ENCODE results near the gene PROM1. TPM values are rescaled to one million over a fixed set of nuclear protein-coding genes. Genes with fewer than 3 reads are reported as not detected.

Gene PROM1
- polyA plus RNA-seq, 3 donors from 2014 or later, result 0.11 to 0.16 TPM; not detected in 1

DNA sequence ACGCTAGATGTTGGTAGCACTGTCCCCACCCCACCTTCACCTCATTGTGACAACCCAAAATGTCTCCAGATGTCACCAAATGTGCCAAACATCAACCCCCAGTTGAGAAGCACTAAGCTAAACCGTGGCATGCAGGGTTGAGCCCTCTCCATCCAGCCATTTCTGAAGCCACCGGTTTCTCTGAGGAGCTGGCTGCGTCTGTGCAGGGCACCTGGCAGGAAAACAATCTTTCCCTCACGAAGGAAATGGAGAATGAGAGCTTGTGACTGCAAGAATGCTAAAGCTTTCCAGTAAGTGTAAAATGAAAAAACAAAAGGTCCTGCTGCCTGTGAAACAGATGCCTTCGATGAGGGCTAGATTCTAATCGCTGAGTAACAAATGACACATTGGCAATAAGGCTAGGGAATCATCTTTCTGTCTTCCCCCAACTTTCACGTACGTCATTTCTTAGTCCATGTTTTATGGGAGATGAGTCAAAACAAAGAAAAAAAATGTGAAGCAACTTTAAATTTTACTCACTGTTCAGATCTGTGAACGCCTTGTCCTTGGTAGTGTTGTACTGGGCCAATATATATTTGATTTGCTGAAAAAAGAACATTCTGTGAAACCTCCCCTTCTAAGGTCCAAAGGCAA is 59.9 kb downstream of the PROM1 start:
- no peaks in the 10 kb centered on the region for H3K9me3 Mint-ChIP-seq
- DNase-seq, result no peak
- H3K4me1 Mint-ChIP-seq, result no peaks in the 10 kb centered on the region
- no peak overlapping the region for H3K27ac Mint-ChIP-seq
- peaks cover 1 to 19% (median 10%) of the 10 kb centered on the region in 3 donors for H3K27me3 Mint-ChIP-seq (ENCODE audit: low read depth in 3 of 3)
- no peak overlapping the region for H3K4me3 Mint-ChIP-seq
- no peaks in the 10 kb centered on the region for H3K36me3 Mint-ChIP-seq

DNA sequence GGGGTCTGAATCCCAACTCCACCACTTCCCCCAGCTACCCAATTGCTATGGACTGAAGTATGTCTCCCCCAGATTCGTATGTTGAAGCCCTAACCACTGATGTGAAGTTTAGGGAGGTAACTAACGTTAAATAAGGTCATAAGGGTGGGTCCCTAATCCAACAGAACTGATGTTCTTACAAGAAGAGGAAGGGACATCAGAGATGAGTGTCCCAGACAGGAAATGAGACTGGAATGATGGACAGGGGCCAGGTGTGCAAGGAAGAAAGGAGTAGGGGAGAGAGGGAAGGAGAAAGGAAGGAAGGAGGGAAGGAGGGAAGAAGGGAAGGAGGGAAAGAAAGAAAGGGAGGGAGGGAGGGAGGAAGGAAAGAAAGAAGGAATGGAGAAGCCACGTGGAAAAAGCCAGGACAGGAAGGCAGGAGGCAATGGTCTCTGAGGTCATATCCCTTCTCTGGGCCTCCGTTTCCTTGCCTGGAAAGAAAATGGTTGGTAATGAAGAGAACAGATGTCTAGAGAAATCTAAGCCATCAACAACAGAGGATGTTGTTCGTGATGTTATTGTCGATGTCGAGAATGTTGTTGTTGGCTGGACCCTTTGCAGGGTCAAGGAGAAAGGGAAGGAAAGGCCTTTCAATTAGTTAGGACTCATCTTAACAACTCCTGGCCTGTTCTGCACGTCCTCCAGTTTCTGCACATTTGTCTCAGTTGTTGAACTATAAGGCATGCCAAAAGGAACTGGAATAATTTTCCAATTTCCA is 61.8 kb downstream of the PROM1 start:
- Mint-ChIP-seq H3K27me3 (ENCODE audit: low read depth in 3 of 3) (peaks cover 1 to 13% (median 5%) of the 10 kb centered on the region in 3 donors), H3K4me1 (no peaks in the 10 kb centered on the region), H3K27ac (no peak overlapping the region), H3K36me3 (no peaks in the 10 kb centered on the region), H3K9me3 (no peaks in the 10 kb centered on the region), H3K4me3 (no peak overlapping the region)
- no peak for DNase-seq

- Mint-ChIP-seq H3K4me1 (no peaks in the 10 kb centered on the region), H3K27me3 (ENCODE audit: low read depth in 3 of 3) (peaks cover 1 to 15% (median 7%) of the 10 kb centered on the region in 3 donors), H3K36me3 (no peaks in the 10 kb centered on the region), H3K27ac (no peak overlapping the region), H3K4me3 (no peak overlapping the region), H3K9me3 (no peaks in the 10 kb centered on the region)
- no peak for DNase-seq
These were observed 64.2 kb downstream of the PROM1 start for GRCh38 chr4:16019649-16020048.

- Mint-ChIP-seq H3K27me3 (ENCODE audit: low read depth in 3 of 3) (peaks cover 1 to 16% (median 5%) of the 10 kb centered on the region in 3 donors), H3K36me3 (no peaks in the 10 kb centered on the region)
These were observed 65.0 kb downstream of the PROM1 start for GRCh38 chr4:16018841-16019240.

GRCh38 chr4:16018061-16018676 is 65.7 kb downstream of the PROM1 start:
- H3K4me3 Mint-ChIP-seq, result no peak overlapping the region
- H3K27me3 Mint-ChIP-seq (ENCODE audit: low read depth in 3 of 3), result peaks cover 1 to 15% (median 7%) of the 10 kb centered on the region in 3 donors
- no peaks in the 10 kb centered on the region for H3K9me3 Mint-ChIP-seq
- no peak for DNase-seq
- no peaks in the 10 kb centered on the region for H3K36me3 Mint-ChIP-seq
- H3K27ac Mint-ChIP-seq, result no peak overlapping the region
- H3K4me1 Mint-ChIP-seq, result no peaks in the 10 kb centered on the region

More at GRCh38 chr4:16018841-16019240, 65.0 kb downstream of the PROM1 start:
- no peak overlapping the region for H3K27ac Mint-ChIP-seq
- H3K4me1 Mint-ChIP-seq, result no peaks in the 10 kb centered on the region
- H3K9me3 Mint-ChIP-seq, result no peaks in the 10 kb centered on the region
- no peak for DNase-seq
- no peak overlapping the region for H3K4me3 Mint-ChIP-seq

DNA sequence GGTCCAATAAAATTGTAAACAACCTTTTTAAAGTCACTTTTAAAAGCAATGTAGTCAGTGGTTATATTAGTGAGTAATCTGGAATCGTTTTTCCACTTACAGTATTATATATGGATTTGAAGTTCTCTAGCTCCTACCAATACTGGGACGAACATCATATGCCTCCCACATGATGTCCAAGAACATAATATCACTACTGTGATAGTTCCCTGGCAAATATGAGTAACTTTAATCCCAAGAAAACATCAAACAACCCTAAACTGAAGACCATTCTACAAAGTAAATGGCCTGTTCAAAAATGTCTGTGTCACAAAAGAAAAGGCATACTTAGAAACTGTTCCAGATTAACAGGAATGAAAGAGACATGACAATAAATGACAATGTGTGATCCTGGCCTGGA is 67.3 kb downstream of the PROM1 start:
- Mint-ChIP-seq H3K4me3 (no peak overlapping the region), H3K27me3 (ENCODE audit: low read depth in 3 of 3) (peaks cover 1 to 18% (median 5%) of the 10 kb centered on the region in 3 donors), H3K27ac (no peak overlapping the region), H3K4me1 (no peaks in the 10 kb centered on the region), H3K9me3 (no peaks in the 10 kb centered on the region), H3K36me3 (no peaks in the 10 kb centered on the region)
- DNase-seq, result no peak

- Mint-ChIP-seq H3K4me1 (no peaks in the 10 kb centered on the region), H3K9me3 (no peaks in the 10 kb centered on the region), H3K27me3 (ENCODE audit: low read depth in 3 of 3) (peaks cover 0 to 10% (median 6%) of the 10 kb centered on the region in 3 donors), H3K36me3 (no peaks in the 10 kb centered on the region), H3K27ac (no peak overlapping the region), H3K4me3 (no peak overlapping the region)
- no peak for DNase-seq
These were observed 72.7 kb downstream of the PROM1 start for GRCh38 chr4:16011173-16011572.

DNA sequence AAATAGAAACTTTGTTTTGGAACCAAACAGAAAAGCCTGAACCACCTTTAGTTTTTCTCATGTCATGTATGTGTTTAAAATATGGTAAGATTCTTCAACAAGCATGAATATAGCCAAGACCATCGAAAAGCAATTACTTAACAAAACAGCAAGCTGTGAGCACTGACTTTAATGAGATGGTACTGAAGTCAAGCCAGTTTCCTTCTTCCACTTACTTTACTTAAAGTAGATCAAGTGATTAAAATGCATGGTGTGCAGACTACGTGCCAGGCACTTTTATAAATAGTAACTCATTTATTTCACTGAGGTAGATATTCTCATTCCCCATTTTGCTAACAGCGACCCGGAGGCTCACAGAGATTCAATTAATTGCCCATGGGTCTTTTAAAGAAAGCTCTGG is 74.7 kb downstream of the PROM1 start:
- Mint-ChIP-seq H3K4me1 (no peaks in the 10 kb centered on the region), H3K9me3 (no peaks in the 10 kb centered on the region), H3K36me3 (no peaks in the 10 kb centered on the region), H3K27ac (no peak overlapping the region), H3K4me3 (no peak overlapping the region), H3K27me3 (ENCODE audit: low read depth in 3 of 3) (peaks cover 0 to 8% (median 4%) of the 10 kb centered on the region in 3 donors)
- no peak for DNase-seq

DNA sequence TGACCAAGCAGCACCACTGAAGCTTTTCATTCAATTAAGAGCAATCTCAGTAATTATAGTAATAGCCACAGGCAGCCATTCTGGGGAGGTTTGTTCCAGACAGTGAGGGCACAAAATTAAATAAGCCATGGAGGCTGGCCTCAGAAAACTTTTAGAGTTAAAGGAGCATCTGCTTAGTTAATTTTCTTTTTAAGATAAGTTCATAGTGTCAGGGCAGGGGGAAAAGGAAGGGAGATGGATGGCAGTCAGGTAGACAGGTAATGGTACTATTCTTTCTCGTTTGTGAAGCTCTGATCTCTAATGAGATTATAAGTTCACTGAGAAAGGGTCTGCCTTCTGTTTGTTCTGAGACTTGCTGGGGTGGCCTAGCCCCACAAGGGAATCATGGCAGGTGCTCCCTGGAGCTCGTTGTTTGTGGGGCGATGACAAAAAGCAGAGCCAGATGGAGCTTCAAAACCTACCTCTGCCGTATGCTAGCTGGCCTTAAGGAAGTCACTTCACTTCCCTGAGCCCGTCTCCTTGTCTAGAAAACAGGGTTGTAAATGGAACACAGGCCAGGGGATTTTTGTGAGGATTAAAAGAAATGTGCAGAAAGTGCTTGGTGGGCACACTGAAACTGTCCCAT is 76.2 kb downstream of the PROM1 start:
- Mint-ChIP-seq H3K4me1 (no peaks in the 10 kb centered on the region), H3K4me3 (no peak overlapping the region), H3K9me3 (no peaks in the 10 kb centered on the region), H3K27me3 (ENCODE audit: low read depth in 3 of 3) (peaks cover 0 to 2% (median 2%) of the 10 kb centered on the region in 3 donors), H3K27ac (no peak overlapping the region), H3K36me3 (no peaks in the 10 kb centered on the region)
- no peak for DNase-seq

- Mint-ChIP-seq H3K36me3 (no peaks in the 10 kb centered on the region), H3K4me1 (no peaks in the 10 kb centered on the region), H3K27me3 (ENCODE audit: low read depth in 3 of 3) (peaks cover 0 to 2% (median 2%) of the 10 kb centered on the region in 3 donors), H3K9me3 (no peaks in the 10 kb centered on the region), H3K4me3 (no peak overlapping the region), H3K27ac (no peak overlapping the region)
- no peak for DNase-seq
These were observed 76.9 kb downstream of the PROM1 start for GRCh38 chr4:16006771-16007446.

DNA sequence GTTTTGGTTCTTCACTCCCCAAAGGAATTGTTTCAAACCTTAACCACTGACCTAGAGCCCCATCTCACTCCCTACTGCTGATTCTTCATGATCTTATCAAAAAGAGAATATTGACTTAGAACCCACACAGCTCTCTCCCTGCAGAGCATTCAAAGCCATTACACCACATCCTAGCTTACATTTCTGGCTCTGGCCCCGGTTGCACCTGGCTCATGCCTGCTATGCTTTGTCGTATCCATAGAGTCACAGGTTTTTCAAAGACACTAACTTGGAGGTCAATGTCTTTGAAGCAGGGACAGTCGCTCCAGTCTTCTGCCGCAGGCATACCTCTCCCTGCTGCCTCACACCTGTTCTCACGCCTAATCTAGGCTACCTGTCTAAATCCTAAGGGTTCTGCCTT is 78.1 kb downstream of the PROM1 start:
- H3K27ac Mint-ChIP-seq, result no peak overlapping the region
- no peak overlapping the region for H3K4me3 Mint-ChIP-seq
- DNase-seq, result no peak

GRCh38 chr4:16001484-16001858 is 82.4 kb downstream of the PROM1 start:
- H3K4me3 Mint-ChIP-seq, result no peak overlapping the region
- H3K9me3 Mint-ChIP-seq, result no peaks in the 10 kb centered on the region
- H3K27ac Mint-ChIP-seq, result no peak overlapping the region
- DNase-seq, result peak; percentile 70 to 75 (median 71)
- no peaks in the 10 kb centered on the region for H3K36me3 Mint-ChIP-seq
- H3K27me3 Mint-ChIP-seq (ENCODE audit: low read depth in 3 of 3), result peaks cover 0 to 8% (median 0%) of the 10 kb centered on the region in 3 donors
- H3K4me1 Mint-ChIP-seq, result peaks cover 6 to 7% of the 10 kb centered on the region in 2 donors

More for the DNA sequence above, 78.1 kb downstream of the PROM1 start:
- Mint-ChIP-seq H3K9me3 (no peaks in the 10 kb centered on the region), H3K27me3 (ENCODE audit: low read depth in 3 of 3) (peaks cover 0 to 2% (median 2%) of the 10 kb centered on the region in 3 donors), H3K36me3 (no peaks in the 10 kb centered on the region), H3K4me1 (no peaks in the 10 kb centered on the region)

DNA sequence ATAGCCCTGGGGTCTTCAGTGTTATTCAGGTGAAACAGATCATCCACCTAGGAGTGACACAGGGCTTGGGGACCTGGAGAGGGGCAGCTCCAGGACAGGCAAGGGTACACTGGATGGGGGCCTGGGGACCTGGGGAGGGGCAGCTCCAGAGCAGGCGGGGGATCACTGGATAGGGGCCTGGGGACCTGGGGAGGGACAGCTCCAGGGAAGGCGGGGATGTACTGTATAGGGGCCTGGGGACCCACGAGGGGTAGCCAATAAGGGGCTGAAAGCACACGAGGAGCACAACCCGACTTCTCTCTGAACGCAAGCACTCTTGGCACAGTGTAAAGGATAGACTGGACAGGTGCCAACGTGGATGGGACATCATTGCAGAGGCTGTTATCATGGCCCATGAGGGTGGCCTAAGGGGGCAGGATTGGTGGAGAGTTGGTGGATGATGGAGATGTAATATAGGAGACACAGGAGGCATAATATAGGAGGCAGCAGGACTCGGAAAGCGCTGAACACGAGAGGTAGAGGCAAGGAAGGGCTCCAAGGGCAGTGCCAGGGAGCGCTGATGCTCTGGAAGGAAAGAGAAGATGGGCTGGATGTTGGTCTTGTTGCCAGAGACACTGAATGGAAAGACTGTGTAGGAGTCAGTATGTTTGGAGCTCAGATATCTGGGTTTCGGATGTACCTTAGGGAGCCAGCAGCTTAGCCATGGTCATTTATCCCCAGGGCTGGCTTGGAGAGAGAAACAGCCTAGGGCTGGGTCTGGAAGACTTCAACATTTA is 82.9 kb downstream of the PROM1 start:
- Mint-ChIP-seq H3K27ac (no peak overlapping the region), H3K9me3 (no peaks in the 10 kb centered on the region), H3K4me1 (peaks cover 6 to 8% of the 10 kb centered on the region in 2 donors), H3K36me3 (no peaks in the 10 kb centered on the region), H3K4me3 (no peak overlapping the region), H3K27me3 (ENCODE audit: low read depth in 3 of 3) (peaks cover 0 to 8% (median 0%) of the 10 kb centered on the region in 3 donors)
- no peak for DNase-seq
